Subcutaneous adipose tissue (tissue), 4 donors: ENCODE results near the gene PRKACB. TPM values are rescaled to one million over a fixed set of nuclear protein-coding genes. Genes with fewer than 3 reads are reported as not detected.

Experiments
- total RNA-seq, 4 donors: library from RNA; depleted of rRNA; stranded (reverse); fragments of >200 nt; gene quantifications; one replicate each; pipeline ENCODE4 v1.1.0, GENCODE V29; 2016
- TF ChIP-seq, protein P1 (sequence below): fragments of 450-650 bp; IDR thresholded peaks from one replicate; pipeline ENCODE4 v1.5.1; 2016; ENCODE audit warnings: low read depth, mild to moderate bottlenecking, control low read depth, antibody characterized with exemption, moderate library complexity

The PRKACB gene
- total RNA-seq, 4 donors from 2014 or later: 14.5 to 51.0 (median 34.5) TPM

DNA sequence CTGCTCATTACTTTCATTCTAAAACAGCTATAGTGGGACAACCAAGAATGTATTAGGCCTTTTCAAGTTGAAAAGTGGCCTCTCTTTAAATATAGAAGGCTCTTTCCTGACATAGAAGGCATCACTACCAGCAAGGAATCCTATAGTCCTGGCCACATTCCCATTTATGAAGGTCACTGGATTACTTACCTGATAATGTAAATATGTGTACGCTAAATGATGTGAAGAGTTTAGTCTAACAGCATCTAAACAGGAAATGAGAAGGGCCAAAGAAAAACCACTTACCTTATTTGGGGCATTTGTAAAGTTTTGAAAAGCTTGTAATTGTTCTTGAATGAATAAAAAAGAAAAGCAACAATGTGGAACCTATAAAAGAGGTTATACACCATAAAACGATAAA lies 24.7 kb downstream of the PRKACB start:
- TF ChIP-seq, protein P1, sequence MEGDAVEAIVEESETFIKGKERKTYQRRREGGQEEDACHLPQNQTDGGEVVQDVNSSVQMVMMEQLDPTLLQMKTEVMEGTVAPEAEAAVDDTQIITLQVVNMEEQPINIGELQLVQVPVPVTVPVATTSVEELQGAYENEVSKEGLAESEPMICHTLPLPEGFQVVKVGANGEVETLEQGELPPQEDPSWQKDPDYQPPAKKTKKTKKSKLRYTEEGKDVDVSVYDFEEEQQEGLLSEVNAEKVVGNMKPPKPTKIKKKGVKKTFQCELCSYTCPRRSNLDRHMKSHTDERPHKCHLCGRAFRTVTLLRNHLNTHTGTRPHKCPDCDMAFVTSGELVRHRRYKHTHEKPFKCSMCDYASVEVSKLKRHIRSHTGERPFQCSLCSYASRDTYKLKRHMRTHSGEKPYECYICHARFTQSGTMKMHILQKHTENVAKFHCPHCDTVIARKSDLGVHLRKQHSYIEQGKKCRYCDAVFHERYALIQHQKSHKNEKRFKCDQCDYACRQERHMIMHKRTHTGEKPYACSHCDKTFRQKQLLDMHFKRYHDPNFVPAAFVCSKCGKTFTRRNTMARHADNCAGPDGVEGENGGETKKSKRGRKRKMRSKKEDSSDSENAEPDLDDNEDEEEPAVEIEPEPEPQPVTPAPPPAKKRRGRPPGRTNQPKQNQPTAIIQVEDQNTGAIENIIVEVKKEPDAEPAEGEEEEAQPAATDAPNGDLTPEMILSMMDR: no peak

DNA sequence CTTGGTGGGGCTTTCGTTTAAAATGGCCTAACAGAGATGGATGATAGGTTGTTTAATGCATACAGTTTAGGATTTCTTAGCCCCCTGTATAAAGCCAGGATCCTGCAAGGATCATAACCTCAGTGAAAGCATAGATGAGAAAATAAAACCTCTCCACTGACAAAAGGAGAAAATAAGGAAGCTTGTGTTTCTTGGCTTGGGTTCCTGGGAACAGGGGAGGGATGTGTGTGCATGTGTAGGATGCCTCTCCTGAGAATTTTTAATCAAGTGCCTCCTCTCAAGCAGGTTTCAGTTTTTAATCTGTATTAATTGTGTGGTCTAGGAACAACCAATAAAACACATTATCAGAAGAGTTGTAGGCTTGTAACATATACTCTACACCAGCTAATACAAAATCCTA lies 26.1 kb downstream of the PRKACB start:
- TF ChIP-seq, protein P1: no peak

DNA sequence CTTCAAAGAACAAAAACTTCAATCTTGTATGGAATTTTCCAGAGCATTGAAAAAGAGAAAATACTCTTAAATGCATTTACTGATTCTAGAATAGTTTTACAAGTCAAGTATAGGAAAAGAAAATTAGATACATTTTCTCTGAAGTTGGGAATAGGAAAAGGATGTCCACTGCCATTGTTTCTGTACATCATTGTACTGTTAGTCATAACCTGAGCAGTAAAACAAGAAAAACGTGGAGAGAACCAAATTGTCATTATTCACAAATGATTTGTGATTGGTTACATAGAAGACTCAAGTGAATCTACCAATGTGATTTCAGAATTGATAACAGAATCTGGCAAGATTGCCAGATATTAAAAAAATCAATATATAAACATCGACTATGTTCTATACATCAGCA lies 27.4 kb downstream of the PRKACB start:
- TF ChIP-seq, protein P1: no peak

DNA sequence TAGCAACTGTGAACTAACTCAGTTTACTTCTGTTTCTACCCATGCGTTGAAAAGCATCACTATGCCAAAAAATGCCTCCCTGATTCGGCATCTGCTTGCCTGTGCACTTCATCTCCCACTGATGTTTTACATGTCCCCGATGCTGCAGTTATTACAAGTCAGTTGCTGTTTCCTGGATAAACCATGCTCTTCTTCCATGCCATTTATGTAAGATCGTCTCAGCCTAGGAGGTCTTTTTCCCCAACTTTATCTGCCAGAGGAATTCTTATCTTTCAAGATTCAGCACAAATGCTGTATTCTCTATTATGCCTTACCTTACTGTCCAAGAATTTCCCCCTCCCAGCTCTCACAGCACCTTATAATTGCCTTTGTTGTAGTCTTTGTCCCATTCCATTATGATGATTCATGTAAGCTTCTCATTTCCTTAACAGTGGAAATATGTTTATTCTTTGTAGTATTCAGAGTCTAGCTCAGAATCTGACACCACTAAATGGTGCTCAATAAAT lies 30.0 kb downstream of the PRKACB start:
- TF ChIP-seq, protein P1: no peak

DNA sequence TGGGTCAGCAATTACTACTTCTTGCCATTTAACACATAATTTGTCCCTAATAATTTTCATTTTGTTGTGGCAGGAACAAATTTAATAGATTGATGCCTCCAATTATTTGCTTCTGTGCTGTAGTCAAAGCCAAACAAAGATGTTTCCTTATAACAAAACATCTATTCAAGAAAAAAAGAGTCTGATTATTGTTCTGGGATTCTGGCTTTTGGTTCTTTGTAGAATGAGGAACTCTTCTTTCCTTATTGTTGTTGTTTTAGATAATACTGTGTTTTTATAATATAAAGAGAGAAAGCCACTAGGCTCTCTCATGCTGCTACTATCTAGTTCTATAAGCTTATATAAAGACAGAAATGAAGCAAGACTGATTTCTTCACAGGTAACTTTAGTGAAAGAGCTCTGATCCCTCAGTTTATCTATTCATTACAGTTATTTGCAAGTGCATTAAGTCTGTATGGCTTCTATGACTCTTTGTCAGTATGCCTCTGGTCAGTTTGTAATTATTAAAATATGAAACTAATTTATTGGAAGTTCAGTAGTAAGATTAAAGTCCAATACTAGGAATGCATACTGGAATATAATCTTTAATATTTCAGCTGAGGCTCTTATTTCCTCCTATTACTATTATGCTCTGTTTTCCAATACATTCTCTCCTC lies 37.4 kb downstream of the PRKACB start:
- TF ChIP-seq, protein P1: no peak

DNA sequence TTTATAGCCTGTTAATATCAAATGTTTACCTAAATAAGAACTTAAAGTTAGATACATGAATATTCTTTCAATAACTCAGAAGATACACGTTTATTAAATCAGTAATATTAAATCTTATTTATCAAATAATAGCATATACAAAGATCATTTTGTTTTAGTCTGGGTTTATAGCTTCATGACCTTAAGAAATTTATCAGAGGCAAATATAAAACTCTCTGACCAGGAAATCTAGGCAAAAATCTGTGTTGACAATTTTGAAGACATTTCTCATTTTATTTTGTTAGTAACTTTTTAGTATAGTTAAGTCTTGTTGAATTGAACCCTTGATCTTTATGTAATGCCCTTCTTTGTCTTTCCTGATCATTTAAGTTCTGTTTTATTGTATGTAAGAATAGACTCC lies 46.4 kb downstream of the PRKACB start:
- TF ChIP-seq, protein P1: no peak

DNA sequence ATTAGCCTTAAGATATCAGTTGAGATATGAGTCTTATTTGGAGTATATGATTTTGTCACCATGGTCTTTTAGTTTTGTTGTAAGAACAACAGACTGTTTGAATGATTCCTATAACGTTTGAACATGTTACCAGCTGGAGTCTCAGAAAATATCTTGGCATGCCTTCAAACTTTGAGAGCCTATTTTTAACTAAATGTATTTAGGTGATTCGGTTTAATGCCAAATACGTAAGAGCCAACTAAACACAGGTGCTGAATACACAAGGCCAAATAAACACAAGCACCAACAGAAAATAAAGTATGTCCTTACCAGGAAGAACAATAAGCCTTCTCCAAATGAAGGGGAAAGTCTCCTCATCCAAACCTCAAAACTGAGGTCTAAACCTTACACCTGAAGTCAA lies 48.6 kb downstream of the PRKACB start:
- TF ChIP-seq, protein P1: no peak
